A549 (cell line): ENCODE measurements around the gene TREH. TPM values are rescaled to one million over a fixed set of nuclear protein-coding genes. Genes with fewer than 3 reads are reported as not detected.

Experiments
- ATAC-seq, 2 experiments: fragments of 200-7000 bp in 1 of 2; fragments of >200 bp in 1 of 2; cut with Nextera tagmentation in 1 of 2; cut with Tn5 transposase in 1 of 2; 3 replicates each; pipeline versions ENCODE4 v1.8.0 to v1.9.1; 2018 to 2020; ENCODE audit warnings: mild to moderate bottlenecking in 1 of 2, moderate library complexity in 1 of 2
- CTCF ChIA-PET: fragments of 300-600 bp; sonication (Branson Sonifier 250); formaldehyde crosslinking; extraction: SDS; loops from one replicate; lab custom pipeline; 2021; ENCODE audit warnings: antibody characterized with exemption, inconsistent platforms; lab: Yijun Ruan, JAX
- POLR2A ChIA-PET: fragments of 350-600 bp; formaldehyde crosslinking; extraction: SDS; loops from one replicate; lab custom pipeline; 2021; ENCODE audit warnings: antibody characterized with exemption, inconsistent platforms; lab: Yijun Ruan, JAX
- DNase-seq, 2 experiments: peaks; one replicate each; pipeline versions ENCODE4 v3.0.0 to v3.0.0-alpha.2; 2011 to 2016; ENCODE audit warnings: low read depth in 1 of 2, low spot score in 1 of 2
- FAIRE-seq: peaks from 2 replicates; lab custom pipeline; 2011; peaks lifted over from hg19 to GRCh38; lab: Jason Lieb, UNC
- H3K27ac ChIP-seq, 2 experiments: fragments of >200 bp; sonication (Bioruptor Twin); formaldehyde crosslinking; 3 replicates each; pipeline ENCODE4 v1.5.1; 2016 to 2017
- H3K4me1 ChIP-seq: fragments of >200 bp; sonication (Bioruptor Twin); formaldehyde crosslinking; 3 replicates; pipeline ENCODE4 v1.6.1; 2016
- H3K4me2 ChIP-seq: fragments of >200 bp; sonication (Bioruptor Twin); formaldehyde crosslinking; 3 replicates; pipeline ENCODE4 v1.6.1; 2016
- H3K4me3 ChIP-seq: fragments of >200 bp; sonication (Bioruptor Twin); formaldehyde crosslinking; 3 replicates; pipeline ENCODE4 v1.5.1; 2016
- H3K9me3 ChIP-seq: fragments of >200 bp; sonication (Bioruptor Twin); formaldehyde crosslinking; 3 replicates; pipeline ENCODE4 v1.6.1; 2016
- ATOH8 ChIP-seq: fragments of 250-450 bp; sonication (Bioruptor Pico); IDR thresholded peaks from 2 replicates; pipeline ENCODE4 v1.5.0; 2020; ENCODE audit warnings: low read depth, mild to moderate bottlenecking, moderate library complexity
- BHLHE40 ChIP-seq: IDR thresholded peaks from 2 replicates; pipeline ENCODE4 v1.6.1; 2012; ENCODE audit warnings: low read depth, low read length, inconsistent platforms
- CBX2 ChIP-seq: fragments of 200-600 bp; sonication (generic); IDR thresholded peaks from 2 replicates; pipeline ENCODE4 v1.6.1; 2016; ENCODE audit warnings: low read depth, mild to moderate bottlenecking, borderline replicate concordance
- CEBPB ChIP-seq, 2 experiments: fragments of >200 bp in 1 of 2; sonication (Bioruptor Twin) in 1 of 2; formaldehyde crosslinking in 1 of 2; IDR thresholded peaks; 2 replicates each; pipeline ENCODE4 v1.6.1; 2012 to 2016
- CHD2 ChIP-seq: fragments of 150-350 bp; IDR thresholded peaks from 2 replicates; pipeline ENCODE4 v1.6.1; 2014; ENCODE audit warnings: low read length; ENCODE audit not compliant: partially characterized antibody
- CHD4 ChIP-seq: fragments of 200-600 bp; sonication (generic); IDR thresholded peaks from 2 replicates; pipeline ENCODE4 v1.6.1; 2016; ENCODE audit warnings: antibody characterized with exemption, mild to moderate bottlenecking, borderline replicate concordance
- E2F6 ChIP-seq: IDR thresholded peaks from 2 replicates; pipeline ENCODE4 v1.6.1; 2012; ENCODE audit warnings: low read depth, borderline replicate concordance
- EHF ChIP-seq: fragments of 250-450 bp; sonication (Bioruptor Pico); IDR thresholded peaks from 2 replicates; pipeline ENCODE4 v1.5.0; 2020; ENCODE audit warnings: mild to moderate bottlenecking
- EHMT2 ChIP-seq: fragments of 200-600 bp; sonication (generic); IDR thresholded peaks from 2 replicates; pipeline ENCODE4 v1.6.1; 2016; ENCODE audit warnings: antibody characterized with exemption, low read depth, mild to moderate bottlenecking, moderate library complexity
- ESRRA ChIP-seq: fragments of 150-350 bp; IDR thresholded peaks from 2 replicates; pipeline ENCODE4 v1.6.1; 2014; ENCODE audit warnings: mild to moderate bottlenecking, low read length, borderline replicate concordance
- FOSL2 ChIP-seq, 2 experiments: fragments of 450-650 bp in 1 of 2; fragments of >200 bp in 1 of 2; sonication (Bioruptor Twin) in 1 of 2; formaldehyde crosslinking; IDR thresholded peaks; 2 replicates each; pipeline versions ENCODE4 v1.5.0 to v1.6.1; 2016 to 2020; ENCODE audit warnings: mild to moderate bottlenecking in 1 of 2, moderate library complexity in 1 of 2
- FOXS1 ChIP-seq: fragments of 250-450 bp; sonication (Bioruptor Pico); IDR thresholded peaks from 2 replicates; pipeline ENCODE4 v1.5.0; 2020; ENCODE audit warnings: mild to moderate bottlenecking, moderate library complexity
- GATA3 ChIP-seq: IDR thresholded peaks from 2 replicates; pipeline ENCODE4 v1.6.1; 2012; ENCODE audit warnings: borderline replicate concordance
- HEYL ChIP-seq: fragments of 250-450 bp; sonication (Bioruptor Pico); IDR thresholded peaks from 2 replicates; pipeline ENCODE4 v1.8.0; 2021; ENCODE audit warnings: mild to moderate bottlenecking, moderate library complexity
- HOXA7 ChIP-seq: fragments of 250-450 bp; sonication (Bioruptor Pico); IDR thresholded peaks from 2 replicates; pipeline ENCODE4 v1.5.0; 2020; ENCODE audit warnings: mild to moderate bottlenecking, moderate library complexity
- HOXB13 ChIP-seq: fragments of 250-450 bp; sonication (Bioruptor Pico); IDR thresholded peaks from 2 replicates; pipeline ENCODE4 v1.5.0; 2020; ENCODE audit warnings: low read depth, mild to moderate bottlenecking, moderate library complexity
- HOXB5 ChIP-seq: fragments of 250-450 bp; sonication (Bioruptor Pico); IDR thresholded peaks from 2 replicates; pipeline ENCODE4 v1.5.0; 2020; ENCODE audit warnings: mild to moderate bottlenecking, moderate library complexity
- JUN ChIP-seq, 2 experiments: fragments of >200 bp; sonication (Bioruptor Twin); formaldehyde crosslinking; IDR thresholded peaks; 2 replicates in 1 of 2; 3 replicates in 1 of 2; pipeline ENCODE4 v1.6.1; 2016 to 2017
- KDM5A ChIP-seq: fragments of 200-600 bp; sonication (generic); IDR thresholded peaks from 2 replicates; pipeline ENCODE4 v1.6.1; 2016; ENCODE audit warnings: antibody characterized with exemption, mild to moderate bottlenecking
- MYC ChIP-seq: IDR thresholded peaks from 2 replicates; pipeline ENCODE4 v1.6.1; 2012; ENCODE audit warnings: mild to moderate bottlenecking, inconsistent platforms, low read length, improper control_type of control experiment, borderline replicate concordance
- NFE2L2 ChIP-seq: fragments of 150-350 bp; conservative IDR thresholded peaks from 2 replicates; pipeline ENCODE4 v1.6.1; 2014; ENCODE audit warnings: low read length
- NR3C1 ChIP-seq: fragments of >200 bp; sonication (Bioruptor Twin); formaldehyde crosslinking; IDR thresholded peaks from 3 replicates; pipeline ENCODE4 v1.6.1; 2017
- POLR2A ChIP-seq: IDR thresholded peaks from 2 replicates; pipeline ENCODE4 v1.6.1; 2012; ENCODE audit warnings: mild to moderate bottlenecking, low read length
- POLR2AphosphoS2 ChIP-seq: conservative IDR thresholded peaks from 2 replicates; pipeline ENCODE4 v1.6.1; 2012; ENCODE audit warnings: low read length, improper control_type of control experiment, inconsistent platforms
- RFX5 ChIP-seq: fragments of 450-650 bp; IDR thresholded peaks from 2 replicates; pipeline ENCODE4 v1.7.1; 2014; ENCODE audit warnings: antibody characterized with exemption, mild to moderate bottlenecking, moderate library complexity
- RNF2 ChIP-seq: fragments of 200-600 bp; sonication (generic); IDR thresholded peaks from 2 replicates; pipeline ENCODE4 v1.6.1; 2016; ENCODE audit warnings: low read depth, mild to moderate bottlenecking, antibody characterized with exemption, moderate library complexity, borderline replicate concordance
- SMC3 ChIP-seq: fragments of >200 bp; sonication (Bioruptor Twin); formaldehyde crosslinking; IDR thresholded peaks from 3 replicates; pipeline ENCODE4 v1.6.1; 2018; ENCODE audit warnings: inconsistent platforms
- SREBF2 ChIP-seq: fragments of 450-650 bp; IDR thresholded peaks from 2 replicates; pipeline ENCODE4 v1.6.1; 2014; ENCODE audit warnings: mild to moderate bottlenecking, moderate library complexity
- TP53 ChIP-seq: fragments of 250-450 bp; sonication (Bioruptor Pico); IDR thresholded peaks from 2 replicates; pipeline ENCODE4 v1.5.0; 2021; ENCODE audit warnings: mild to moderate bottlenecking, moderate library complexity
- USF2 ChIP-seq: fragments of 450-650 bp; IDR thresholded peaks from 2 replicates; pipeline ENCODE4 v1.6.1; 2014; ENCODE audit warnings: antibody characterized with exemption
- ZSCAN20 ChIP-seq: fragments of 250-450 bp; sonication (Bioruptor Pico); IDR thresholded peaks from 2 replicates; pipeline ENCODE4 v1.8.0; 2022; ENCODE audit warnings: mild to moderate bottlenecking, moderate library complexity
- WGBS: methylation state at CpG from one replicate; pipeline ENCODE4 v1.1.6; 2017; ENCODE audit errors: missing lambda C conversion rate; 5-methylcytosine and 5-hydroxymethylcytosine counted together
- polyA plus RNA-seq, 4 experiments: library from polyadenylated mRNA; depleted of rRNA in 3 of 4; stranded (reverse); fragments of >200 nt; fragmentation: RNase III in 1 of 4; extraction: RNeasy Plus Mini Kit Qiagen cat#74134 plus additional on column Dnase treatment in 1 of 4; gene quantifications; 2 replicates in 3 of 4; 3 replicates in 1 of 4; pipeline ENCODE4 v1.2.3, GENCODE V29; 2011 to 2017

Gene TREH
- polyA plus RNA-seq, 2 of the 4 experiments (the other 2 are of a cell fraction) = 0.06 TPM; not detected in 1

- Histone ChIP-seq H3K4me2 (no peak overlapping the region), H3K4me1 (peaks cover 4% of the 10 kb centered on the region; the same call in 1 of the 3 replicates), H3K4me3 (no peak overlapping the region), H3K9me3 (no peaks in the 10 kb centered on the region), H3K27ac (no peak overlapping the region)
- no peak for DNase-seq
- POLR2A ChIA-PET = no interaction called here
- 89% methylated on average over 11 of the region's 16 CpGs for WGBS
- TF ChIP-seq HEYL (CRISPR knock-in tag) = no peak
- no peak for TF ChIP-seq HOXB5 (CRISPR knock-in tag)
- no peak for TF ChIP-seq EHF (CRISPR knock-in tag)
- no peak for TF ChIP-seq CHD4
- TF ChIP-seq CEBPB (IDR thresholded peaks at IDR 0.05) = no peak
- no peak for TF ChIP-seq RNF2
- no peak for TF ChIP-seq POLR2A
- TF ChIP-seq HOXA7 (CRISPR knock-in tag) = no peak
- no peak for TF ChIP-seq KDM5A
- no peak for TF ChIP-seq SMC3
- no peak for TF ChIP-seq FOXS1 (CRISPR knock-in tag)
- no peak for TF ChIP-seq JUN (IDR thresholded peaks at IDR 0.05)
- TF ChIP-seq EHMT2 = no peak
- no peak for TF ChIP-seq TP53 (CRISPR knock-in tag)
- no peak for TF ChIP-seq CBX2
- TF ChIP-seq RFX5 = no peak
- TF ChIP-seq ATOH8 (CRISPR knock-in tag) = no peak
- CTCF ChIA-PET = interaction anchor here (0.7 to 10.7 kb wide), 12 partner anchors 15 to 126 kb away, joined by 3 to 90 read pairs (median 6); partner anchors contain the start of gene PHLDB1
- ATAC-seq = no peak
- no peak for FAIRE-seq
Measured at GRCh38 chr11:118657709-118658428, 21.6 kb downstream of the TREH start.

- H3K4me1 ChIP-seq = peaks cover 4% of the 10 kb centered on the region; the same call in 1 of the 3 replicates
- TF ChIP-seq MYC (no peak), E2F6 (no peak), CHD2 (no peak), NR3C1 (no peak), POLR2A (no peak), NFE2L2 (no peak), BHLHE40 (no peak), GATA3 (no peak), HOXB5 (CRISPR knock-in tag) (no peak), HOXB13 (CRISPR knock-in tag) (no peak), HOXA7 (CRISPR knock-in tag) (no peak), USF2 (no peak), ZSCAN20 (CRISPR knock-in tag) (no peak), FOSL2 (IDR thresholded peaks at IDR 0.05) (no peak), FOSL2 (CRISPR knock-in tag; IDR thresholded peaks at IDR 0.05) (no peak), ESRRA (no peak), POLR2AphosphoS2 (no peak), ATOH8 (CRISPR knock-in tag) (no peak), CEBPB (IDR thresholded peaks at IDR 0.05) (no peak), SREBF2 (no peak)
- WGBS = 88% methylated on average over 1 of the region's 2 CpGs
Measured at GRCh38 chr11:118657238-118657637, 22.2 kb downstream of the TREH start.

More at GRCh38 chr11:118657238-118657637, 22.2 kb downstream of the TREH start:
- DNase-seq (no peak), FAIRE-seq (no peak), ATAC-seq (no peak)
- ChIA-PET POLR2A (no interaction called here), CTCF (interaction anchor here (0.9 to 10.7 kb wide), 5 partner anchors 16 to 62 kb away, joined by 3 to 90 read pairs (median 4); partner anchors contain the start of gene PHLDB1)
- Histone ChIP-seq H3K4me3 (no peak overlapping the region), H3K9me3 (no peaks in the 10 kb centered on the region), H3K4me2 (no peak overlapping the region), H3K27ac (no peak overlapping the region)
